ENCODE measurements around the gene KRT23.

- TF ChIP-seq USF2 (IDR thresholded peaks at IDR 0.05; ENCODE audit: low read depth, low read length): no peak
- no peak for TF ChIP-seq POLR2A (IDR thresholded peaks at IDR 0.05; ENCODE audit: low read depth, low read length)
- TF ChIP-seq CTCF (conservative IDR thresholded peaks at IDR 0.05; ENCODE audit: low read depth, low read length): no peak
- no peak for TF ChIP-seq RAD21 (IDR thresholded peaks at IDR 0.05; ENCODE audit: low read length)
- TF ChIP-seq CEBPB (IDR thresholded peaks at IDR 0.05; ENCODE audit: low read depth, low read length): no peak
- no peak for TF ChIP-seq BHLHE40 (IDR thresholded peaks at IDR 0.05; ENCODE audit: low read depth, low read length)
- TF ChIP-seq ELK1 (IDR thresholded peaks at IDR 0.05; ENCODE audit: borderline replicate concordance, low read depth, low read length): no peak
- TF ChIP-seq MXI1 (IDR thresholded peaks at IDR 0.05; ENCODE audit: borderline replicate concordance, low read depth, low read length): no peak
- no peak for TF ChIP-seq RFX5 (IDR thresholded peaks at IDR 0.05; ENCODE audit: low read depth, low read length)
These were observed 12.7 kb upstream of the KRT23 start for GRCh38 chr17:40950176-40950575.

Data from IMR-90 (cell line).